OCI-LY7 (cell line): ENCODE data around the gene NCKAP5. TPM values are rescaled to one million over a fixed set of nuclear protein-coding genes. Genes with fewer than 3 reads are reported as not detected.

Experiments used
- BruUV-seq: library from RNA; stranded (reverse); fragments of 400-500 nt; replicated peaks from 2 replicates; lab custom pipeline; 2021; lab: Mats Ljungman, UMichigan
- CTCF ChIA-PET: fragments of 300-600 bp; sonication (Branson Sonifier 250); formaldehyde crosslinking; loops from one replicate; lab custom pipeline; 2022; ENCODE audit warnings: antibody characterized with exemption; ENCODE audit not compliant: unreplicated experiment; lab: Charles Lee
- POLR2A ChIA-PET: fragments of 300-600 bp; sonication (Branson Sonifier 250); formaldehyde crosslinking; loops from one replicate; lab custom pipeline; 2022; ENCODE audit warnings: antibody characterized with exemption; lab: Charles Lee
- DNase-seq: peaks from one replicate; pipeline ENCODE4 v3.0.0-alpha.2; 2015; ENCODE audit warnings: low spot score
- H2AFZ ChIP-seq: fragments of 200-600 bp; sonication (generic), shearing (Covaris generic); 2 replicates; pipeline ENCODE4 v1.6.1; 2014; ENCODE audit warnings: mild to moderate bottlenecking, antibody characterized with exemption, low read length, moderate library complexity
- H3K27ac ChIP-seq: fragments of 200-600 bp; sonication (generic); 2 replicates; pipeline ENCODE4 v1.5.1; 2014; ENCODE audit warnings: mixed run types, low read depth, mild to moderate bottlenecking, moderate library complexity, low read length, inconsistent platforms; ENCODE audit not compliant: poor library complexity, severe bottlenecking
- H3K36me3 ChIP-seq: fragments of 200-600 bp; sonication (generic); 2 replicates; pipeline ENCODE4 v1.6.1; 2014; ENCODE audit warnings: mild to moderate bottlenecking, antibody characterized with exemption, low read length, moderate library complexity, mixed read lengths; ENCODE audit not compliant: insufficient read depth
- H3K4me1 ChIP-seq: fragments of 200-600 bp; sonication (generic); 2 replicates; pipeline ENCODE4 v1.5.1; 2014; ENCODE audit warnings: mild to moderate bottlenecking, low read length; ENCODE audit not compliant: insufficient read depth, poor library complexity, severe bottlenecking
- H3K4me2 ChIP-seq: fragments of 200-600 bp; sonication (generic); 2 replicates; pipeline ENCODE4 v1.6.1; 2014; ENCODE audit warnings: mild to moderate bottlenecking, low read length
- H3K4me3 ChIP-seq: fragments of 200-600 bp; sonication (generic); 2 replicates; pipeline ENCODE4 v1.5.1; 2014; ENCODE audit warnings: mild to moderate bottlenecking, low read depth, low read length; ENCODE audit not compliant: poor library complexity, severe bottlenecking
- H3K79me2 ChIP-seq: fragments of 200-600 bp; sonication (generic); 2 replicates; pipeline ENCODE4 v1.6.1; 2016; ENCODE audit warnings: low read depth, mild to moderate bottlenecking, low read length, moderate library complexity, mixed read lengths; ENCODE audit not compliant: insufficient read depth
- H3K9me2 ChIP-seq: fragments of 200-600 bp; sonication (generic); 2 replicates; pipeline ENCODE4 v1.6.1; 2016; ENCODE audit warnings: mild to moderate bottlenecking, low read length, mixed read lengths; ENCODE audit not compliant: insufficient read depth
- H3K9me3 ChIP-seq: fragments of 200-600 bp; sonication (generic); 2 replicates; pipeline ENCODE4 v1.6.1; 2014; ENCODE audit warnings: mild to moderate bottlenecking, mixed run types, low read length, mixed read lengths
- H4K20me1 ChIP-seq: fragments of 200-600 bp; sonication (generic); 2 replicates; pipeline ENCODE4 v1.6.1; 2014; ENCODE audit warnings: mild to moderate bottlenecking, antibody characterized with exemption, low read length, moderate library complexity, mixed read lengths; ENCODE audit not compliant: insufficient read depth
- EZH2phosphoT487 ChIP-seq: fragments of 200-600 bp; sonication (generic); IDR thresholded peaks from 2 replicates; pipeline ENCODE4 v1.6.1; 2018; ENCODE audit warnings: low read depth, borderline replicate concordance, mild to moderate bottlenecking, mixed run types, antibody characterized with exemption, low read length, moderate library complexity, mixed read lengths
- intact Hi-C: fragments of 100-400 bp; cut with micrococcal nuclease; formaldehyde crosslinking; loops from one replicate; pipeline ENCODE4 v1.10.0; 2022; ENCODE audit not compliant: unreplicated experiment
- total RNA-seq, 2 experiments: library from RNA; depleted of rRNA in 1 of 2; stranded (reverse); fragments of >200 nt in 1 of 2; shearing (Covaris generic) in 1 of 2; gene quantifications; 2 replicates each; pipeline ENCODE4 v1.2.3, GENCODE V29; 2014 to 2022
- TF ChIP-seq, protein P1 (sequence below): fragments of 200-600 bp; sonication (generic); conservative IDR thresholded peaks from 2 replicates; pipeline ENCODE4 v1.5.1; 2014; ENCODE audit warnings: mild to moderate bottlenecking, antibody characterized with exemption, low read length, moderate library complexity, mixed read lengths

NCKAP5 gene
- total RNA-seq, 2 experiments from 2014 or later: not detected

DNA sequence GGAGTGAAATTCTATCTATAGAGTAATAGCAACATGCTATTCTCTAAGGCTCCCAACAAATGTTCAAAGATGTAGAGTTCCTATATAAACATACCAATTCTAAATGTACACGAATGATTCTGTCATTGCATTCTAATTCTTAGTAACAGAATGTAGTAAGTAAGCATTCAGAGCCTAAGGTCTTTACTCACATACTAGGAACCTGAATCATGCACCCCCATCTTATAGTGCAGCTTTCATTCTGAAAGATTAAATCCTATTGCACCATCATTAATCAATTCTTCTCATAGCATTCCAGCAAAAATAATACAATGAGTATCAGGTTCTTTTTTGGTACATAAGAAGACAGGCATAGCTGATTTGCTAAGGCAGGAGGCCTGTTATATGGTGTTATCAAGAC lies 230.0 kb downstream of the NCKAP5 start:
- ChIA-PET CTCF (no interaction called here), POLR2A (no interaction called here)
- no TSS peak for BruUV-seq
- H3K9me3 ChIP-seq: no peaks in the 10 kb centered on the region
- no peaks in the 10 kb centered on the region for H3K79me2 ChIP-seq
- H3K4me1 ChIP-seq: no peaks in the 10 kb centered on the region
- H3K4me2 ChIP-seq: no peak overlapping the region
- no peaks in the 10 kb centered on the region for H3K36me3 ChIP-seq
- H3K4me3 ChIP-seq: no peak overlapping the region
- DNase-seq: no peak
- no peak overlapping the region for H3K27ac ChIP-seq
- no peaks in the 10 kb centered on the region for H4K20me1 ChIP-seq
- no peak overlapping the region for H2AFZ ChIP-seq
- TF ChIP-seq EZH2phosphoT487: no peak
- TF ChIP-seq, protein P1, sequence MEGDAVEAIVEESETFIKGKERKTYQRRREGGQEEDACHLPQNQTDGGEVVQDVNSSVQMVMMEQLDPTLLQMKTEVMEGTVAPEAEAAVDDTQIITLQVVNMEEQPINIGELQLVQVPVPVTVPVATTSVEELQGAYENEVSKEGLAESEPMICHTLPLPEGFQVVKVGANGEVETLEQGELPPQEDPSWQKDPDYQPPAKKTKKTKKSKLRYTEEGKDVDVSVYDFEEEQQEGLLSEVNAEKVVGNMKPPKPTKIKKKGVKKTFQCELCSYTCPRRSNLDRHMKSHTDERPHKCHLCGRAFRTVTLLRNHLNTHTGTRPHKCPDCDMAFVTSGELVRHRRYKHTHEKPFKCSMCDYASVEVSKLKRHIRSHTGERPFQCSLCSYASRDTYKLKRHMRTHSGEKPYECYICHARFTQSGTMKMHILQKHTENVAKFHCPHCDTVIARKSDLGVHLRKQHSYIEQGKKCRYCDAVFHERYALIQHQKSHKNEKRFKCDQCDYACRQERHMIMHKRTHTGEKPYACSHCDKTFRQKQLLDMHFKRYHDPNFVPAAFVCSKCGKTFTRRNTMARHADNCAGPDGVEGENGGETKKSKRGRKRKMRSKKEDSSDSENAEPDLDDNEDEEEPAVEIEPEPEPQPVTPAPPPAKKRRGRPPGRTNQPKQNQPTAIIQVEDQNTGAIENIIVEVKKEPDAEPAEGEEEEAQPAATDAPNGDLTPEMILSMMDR: no peak
- no peaks in the 10 kb centered on the region for H3K9me2 ChIP-seq
- intact Hi-C loops: no loop called here

DNA sequence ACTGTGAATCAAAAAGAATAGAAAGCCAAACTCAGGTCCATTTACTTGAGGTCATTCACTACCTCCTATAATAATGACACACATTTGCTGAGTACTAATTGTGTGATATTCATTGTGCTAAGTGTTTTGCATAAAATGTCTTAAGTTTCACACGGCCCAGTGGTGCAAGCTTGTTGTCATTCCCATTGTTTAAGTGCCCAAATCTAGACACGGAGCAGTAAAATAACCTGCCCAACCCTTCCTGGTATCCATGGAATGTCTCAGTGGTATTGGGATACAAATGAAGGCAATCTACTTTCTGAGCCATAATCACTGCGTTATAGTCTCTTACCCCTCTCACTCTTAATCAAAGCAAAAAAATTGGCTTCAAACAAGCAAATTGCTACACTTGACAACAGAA lies 233.3 kb downstream of the NCKAP5 start:
- TF ChIP-seq EZH2phosphoT487: no peak
- TF ChIP-seq, protein P1: no peak
- Histone ChIP-seq H3K36me3 (no peaks in the 10 kb centered on the region), H3K27ac (no peak overlapping the region), H3K9me3 (no peaks in the 10 kb centered on the region), H4K20me1 (no peaks in the 10 kb centered on the region), H3K4me2 (no peak overlapping the region), H3K79me2 (no peaks in the 10 kb centered on the region), H3K9me2 (no peaks in the 10 kb centered on the region), H3K4me1 (no peaks in the 10 kb centered on the region), H3K4me3 (no peak overlapping the region), H2AFZ (no peak overlapping the region)
- ChIA-PET CTCF (no interaction called here), POLR2A (interaction anchor here (0.8 kb wide), 1 partner anchor 8 kb away, joined by 3 read pairs; no protein-coding TSS in a partner anchor)
- no peak for DNase-seq
- intact Hi-C loops: no loop called here
- no TSS peak for BruUV-seq

DNA sequence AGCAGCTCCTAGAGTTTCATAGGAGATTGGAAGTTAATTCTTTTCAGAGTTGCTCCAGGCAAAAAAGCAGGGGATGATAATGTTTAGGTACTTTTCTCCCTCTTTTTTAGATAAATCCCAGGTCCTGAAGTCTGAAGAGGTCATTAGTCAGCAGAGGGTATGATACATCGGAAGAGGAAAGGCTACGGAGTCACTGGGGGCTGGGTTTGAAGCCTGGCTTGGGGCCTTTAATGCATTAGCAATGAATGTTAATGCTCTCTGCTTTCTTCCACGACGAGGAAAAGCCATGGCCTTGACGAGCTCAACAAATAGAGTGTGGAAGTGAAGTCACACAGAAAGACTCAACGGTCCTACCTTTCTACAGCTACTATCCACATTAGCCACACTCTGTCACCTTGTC lies 235.1 kb downstream of the NCKAP5 start:
- POLR2A ChIA-PET: no interaction called here
- no peak overlapping the region for H2AFZ ChIP-seq
- H3K9me2 ChIP-seq: no peaks in the 10 kb centered on the region
- BruUV-seq: no TSS peak
- no peaks in the 10 kb centered on the region for H3K36me3 ChIP-seq
- intact Hi-C loops: no loop called here
- H3K27ac ChIP-seq: no peak overlapping the region
- CTCF ChIA-PET: no interaction called here
- no peak overlapping the region for H3K4me2 ChIP-seq
- H3K9me3 ChIP-seq: no peaks in the 10 kb centered on the region
- no peak overlapping the region for H3K4me3 ChIP-seq
- no peaks in the 10 kb centered on the region for H4K20me1 ChIP-seq
- H3K79me2 ChIP-seq: no peaks in the 10 kb centered on the region
- TF ChIP-seq, protein P1: no peak
- no peak for TF ChIP-seq EZH2phosphoT487
- no peaks in the 10 kb centered on the region for H3K4me1 ChIP-seq
- DNase-seq: no peak
